ENCODE measurements around the gene TATDN3. TPM values are rescaled to one million over a fixed set of nuclear protein-coding genes. Genes with fewer than 3 reads are reported as not detected.
A peak's percentile ranks its signal among the peaks of the same experiment; 100 is the strongest.

TATDN3 gene
- total and polyA plus RNA-seq, 9 of the 15 experiments (the other 6 are each of a cell fraction or from before 2014, with no cell fraction given), result 18.3 to 79.9 (median 28.2) TPM

- TF ChIP-seq THAP7 (CRISPR knock-in tag; IDR thresholded peaks at IDR 0.05) (no peak), TFAP4 (CRISPR knock-in tag; IDR thresholded peaks at IDR 0.05; ENCODE audit: borderline replicate concordance) (peak; percentile 93), HMGN3 (IDR thresholded peaks at IDR 0.05; ENCODE audit: borderline replicate concordance, extremely low read depth, insufficient read length, low read depth, low read length) (peak; percentile 91), BHLHE40 (IDR thresholded peaks at IDR 0.05; ENCODE audit: low read length) (no peak; the same call in 1 of the 2 replicates), BMI1 (IDR thresholded peaks at IDR 0.05; ENCODE audit: low read length) (no peak), SREBF1 (IDR thresholded peaks at IDR 0.05; ENCODE audit: borderline replicate concordance, low read depth, low read length) (peak; percentile 87; the same call in 1 of the 2 replicates), ZBTB17 (CRISPR knock-in tag; IDR thresholded peaks at IDR 0.05) (0 out of 2 replicates have a peak, but pooled peaks have one; percentile 4), SMC3 (conservative IDR thresholded peaks at IDR 0.05; ENCODE audit: insufficient read depth, low read depth, low read length) (0 out of 2 replicates have a peak, but pooled peaks have one; percentile 2), AFF4 (CRISPR knock-in tag; IDR thresholded peaks at IDR 0.05) (peak; percentile 21; the same call in 1 of the 2 replicates), ZFPM2 (CRISPR knock-in tag; IDR thresholded peaks at IDR 0.05) (no peak), BRF1 (IDR thresholded peaks at IDR 0.05; ENCODE audit: borderline replicate concordance, extremely low read depth, insufficient read length) (no peak), SAFB2 (IDR thresholded peaks at IDR 0.05; ENCODE audit: borderline replicate concordance, low read depth, low read length, severe bottlenecking) (no peak), PTBP1 (IDR thresholded peaks at IDR 0.05; ENCODE audit: low read depth, low read length) (no peak), ZNF551 (CRISPR knock-in tag; IDR thresholded peaks at IDR 0.05) (no peak), RBM39 (optimal IDR thresholded peaks at IDR 0.05; ENCODE audit: low read depth, low read length) (peak; percentile 42), SP2 (IDR thresholded peaks at IDR 0.05; ENCODE audit: extremely low read depth, low read depth, low read length, poor library complexity, severe bottlenecking) (peak; percentile 30), CAMTA2 (CRISPR knock-in tag; conservative IDR thresholded peaks at IDR 0.05) (no peak), TCF7 (IDR thresholded peaks at IDR 0.05; ENCODE audit: borderline replicate concordance) (no peak), ARID2 (IDR thresholded peaks at IDR 0.05) (no peak), ZNF23 (CRISPR knock-in tag; IDR thresholded peaks at IDR 0.05) (no peak), ZNF384 (IDR thresholded peaks at IDR 0.05; ENCODE audit: low read depth, low read length) (no peak), ZNF134 (CRISPR knock-in tag; conservative IDR thresholded peaks at IDR 0.05) (no peak), GTF2F1 (IDR thresholded peaks at IDR 0.05; ENCODE audit: low read depth, low read length) (peak; percentile 71; the same call in 1 of the 2 replicates), ETS2 (tag; IDR thresholded peaks at IDR 0.05; ENCODE audit: borderline replicate concordance, poor library complexity, severe bottlenecking) (no peak)
Observed at GRCh38 chr1:212857992-212858460, 66.3 kb downstream of the TATDN3 start, which contains the start of gene FLVCR1 (continued).
